Endometrial microvascular endothelial cells (primary cell): ENCODE results near the gene SPATS2L. TPM values are rescaled to one million over a fixed set of nuclear protein-coding genes. Genes with fewer than 3 reads are reported as not detected.

ENCODE experiments used
- in situ Hi-C: cut with HindIII; loops from 2 replicates; pipeline ENCODE4 v1.10.0; 2017; ENCODE audit warnings: low sequenced_read_pairs, low pct_unique_long_range_greater_than_20kb; ENCODE audit errors: inconsistent ontology term
- total RNA-seq: library from RNA; depleted of rRNA; stranded (reverse); fragments of >200 nt; gene quantifications from one replicate; pipeline ENCODE4 v1.2.3, GENCODE V29; 2015; ENCODE audit errors: inconsistent ontology term

The SPATS2L gene
- total RNA-seq, 1 donor from 2014 or later = 85.7 TPM

DNA sequence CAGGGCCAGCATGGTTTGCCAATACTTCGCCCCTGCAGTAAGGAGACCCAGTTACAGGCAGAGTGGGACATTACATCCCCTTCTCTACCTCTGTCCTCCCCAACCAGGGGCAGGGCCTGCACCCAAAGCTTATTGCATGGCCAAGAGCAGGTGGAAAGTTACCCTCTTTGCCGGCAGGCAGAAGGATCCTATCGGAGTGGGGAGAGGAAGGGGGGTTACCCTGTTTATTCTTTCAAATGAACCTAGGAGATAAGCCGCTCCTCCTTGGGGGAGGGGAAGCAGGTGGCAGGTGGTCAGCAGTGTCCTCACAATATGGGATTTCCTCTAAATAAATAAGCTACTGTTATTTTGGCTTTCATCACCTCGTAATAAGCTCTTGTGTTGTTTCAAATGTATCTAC, 53.9 kb downstream of the SPATS2L start:
- in situ Hi-C loops = no loop called here

DNA sequence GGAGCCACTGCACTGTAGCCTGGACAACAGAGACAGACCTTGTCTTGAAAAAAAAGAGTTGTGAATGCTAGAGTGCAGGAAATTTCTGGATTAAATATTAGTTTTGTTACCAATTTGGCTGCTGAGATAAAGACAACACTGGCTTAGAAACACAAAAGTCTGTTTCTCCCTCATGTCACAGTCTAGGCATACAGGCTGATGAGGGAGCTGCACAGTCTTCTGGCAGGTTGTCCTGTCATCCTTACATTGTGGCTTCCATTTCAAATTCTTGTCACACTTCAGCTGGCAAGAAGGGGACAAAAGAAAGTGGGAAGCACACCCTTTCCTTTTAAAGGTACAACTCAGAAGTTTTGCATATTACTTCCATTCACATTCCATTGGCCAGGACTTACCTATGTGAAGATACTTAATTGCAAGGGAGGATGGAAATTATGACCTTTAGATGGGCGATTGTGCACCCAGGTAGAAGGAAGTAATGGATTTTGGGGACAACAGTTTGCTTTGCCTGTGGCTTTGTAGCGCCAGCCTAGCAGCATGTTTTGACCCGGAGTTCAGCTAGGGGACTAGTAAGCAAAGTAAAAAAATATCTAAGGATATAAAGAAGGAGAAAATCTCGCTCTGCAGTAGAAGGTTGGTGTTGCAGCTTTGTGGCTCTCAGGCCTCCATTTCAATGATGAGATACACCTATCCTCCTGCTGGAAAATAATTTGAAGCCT, 55.9 kb downstream of the SPATS2L start:
- in situ Hi-C loops = no loop called here

DNA sequence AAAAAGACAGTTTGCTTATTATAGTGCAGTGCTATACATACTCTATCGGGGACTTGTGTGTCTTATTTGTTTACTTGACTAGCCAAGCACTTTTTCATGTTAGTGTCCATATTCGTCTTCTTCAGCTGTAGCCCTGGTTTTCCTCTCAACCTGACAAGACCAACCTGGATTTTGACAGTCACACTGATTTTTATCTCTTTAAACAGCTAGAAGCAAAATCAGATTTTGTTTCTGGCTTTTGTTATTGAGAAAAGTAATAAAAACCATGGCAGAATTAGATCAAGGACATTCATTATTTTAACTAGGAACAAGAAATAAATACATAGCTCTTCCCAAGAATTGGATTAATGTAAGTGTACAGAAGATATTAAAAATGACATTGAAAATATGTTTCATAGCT, 56.8 kb downstream of the SPATS2L start:
- in situ Hi-C loops = no loop called here

DNA sequence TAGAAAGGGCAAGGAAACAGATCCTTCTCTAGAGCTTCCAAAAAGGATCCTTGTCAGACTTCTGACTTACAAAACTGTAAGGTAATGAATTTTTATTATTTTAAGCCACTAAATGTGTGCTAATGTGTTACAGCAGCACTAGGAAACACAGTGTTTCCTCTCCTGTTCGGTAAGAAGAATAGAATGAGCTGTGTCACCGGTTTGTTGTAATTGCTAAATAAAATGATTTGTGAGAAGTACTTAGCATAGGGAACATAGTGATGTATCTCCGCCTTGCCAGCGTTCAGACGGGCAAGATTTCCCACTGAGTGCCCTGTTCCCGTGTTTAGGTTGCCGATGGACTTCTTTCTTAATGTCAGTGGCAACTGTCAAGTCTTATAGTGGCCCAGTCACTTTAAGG, 57.6 kb downstream of the SPATS2L start:
- in situ Hi-C loops = no loop called here

DNA sequence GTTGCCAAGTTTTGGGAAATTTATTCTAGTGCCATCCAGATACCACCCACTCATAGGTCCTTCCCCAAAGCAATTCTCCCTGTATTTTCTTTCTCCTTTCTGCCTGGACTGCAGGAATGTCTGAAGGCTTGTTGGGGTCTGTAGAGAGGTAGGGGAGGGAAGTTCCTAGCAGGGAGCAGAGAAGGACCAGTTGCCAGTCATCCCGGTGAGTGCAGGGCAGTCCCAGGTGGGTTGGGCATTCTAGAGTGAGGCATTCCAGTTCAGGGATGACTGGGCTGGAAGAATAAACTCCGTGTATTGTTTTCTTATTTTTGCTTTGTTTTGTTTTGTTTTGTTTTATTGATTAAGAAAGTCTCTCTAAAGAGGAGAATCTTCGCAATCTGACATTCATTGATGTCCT, 58.1 kb downstream of the SPATS2L start:
- in situ Hi-C loops = no loop called here

DNA sequence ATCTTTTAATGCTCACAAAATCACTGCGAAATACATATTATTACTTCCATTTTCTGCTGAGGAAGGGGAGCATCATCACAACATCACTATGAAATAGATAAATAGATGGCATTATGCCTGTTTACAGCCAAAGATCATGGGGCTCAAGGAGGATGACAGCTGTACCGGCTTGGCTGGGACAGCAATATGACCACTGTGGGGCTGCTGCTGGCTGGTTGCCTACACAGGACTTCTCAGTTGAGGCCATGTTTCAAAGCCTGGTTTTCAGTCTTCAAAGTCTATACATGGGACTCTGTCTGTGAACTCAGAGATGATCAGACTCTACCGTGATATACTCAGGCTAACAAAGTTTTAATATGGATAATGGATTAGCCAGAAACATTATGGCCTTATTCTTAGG, 58.7 kb downstream of the SPATS2L start:
- in situ Hi-C loops = no loop called here

DNA sequence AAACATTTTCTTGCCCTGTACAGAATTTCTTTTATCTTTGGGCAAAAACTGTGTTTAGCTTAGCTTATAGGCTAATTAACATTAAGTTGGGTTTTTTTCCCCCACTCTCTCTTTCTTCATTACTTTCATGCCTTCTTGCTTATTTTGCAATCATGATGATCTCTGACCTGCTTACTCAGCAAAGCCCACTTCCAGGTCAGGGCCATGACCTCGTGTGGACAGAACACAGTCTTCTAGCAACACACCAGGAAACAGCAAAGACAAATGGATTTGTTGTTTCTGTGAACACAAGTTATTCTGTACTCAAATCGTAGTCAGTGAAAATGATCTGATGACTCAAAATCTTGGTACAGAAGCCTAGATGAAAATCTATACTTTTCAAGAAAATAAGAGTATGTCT, 60.7 kb downstream of the SPATS2L start:
- in situ Hi-C loops = no loop called here

DNA sequence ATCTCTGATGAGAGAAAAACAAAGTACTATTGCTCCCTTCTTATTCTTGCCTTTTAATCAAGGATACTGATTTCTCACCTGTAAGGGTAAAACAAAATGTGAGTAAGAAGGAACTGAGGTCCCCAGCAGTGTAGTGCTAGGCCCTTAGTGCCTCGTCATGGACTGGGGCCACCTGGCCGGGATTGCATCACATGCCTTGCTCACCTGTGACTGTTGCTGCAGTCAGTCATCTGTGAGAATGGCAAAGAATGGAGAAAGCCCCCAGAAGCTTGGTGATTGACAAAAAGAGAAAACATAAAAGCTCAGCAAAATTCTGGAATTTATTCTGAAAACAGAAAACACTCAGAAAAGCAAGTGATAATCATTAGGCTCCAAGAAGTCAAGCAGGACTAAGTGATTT, 63.4 kb downstream of the SPATS2L start:
- in situ Hi-C loops = no loop called here

DNA sequence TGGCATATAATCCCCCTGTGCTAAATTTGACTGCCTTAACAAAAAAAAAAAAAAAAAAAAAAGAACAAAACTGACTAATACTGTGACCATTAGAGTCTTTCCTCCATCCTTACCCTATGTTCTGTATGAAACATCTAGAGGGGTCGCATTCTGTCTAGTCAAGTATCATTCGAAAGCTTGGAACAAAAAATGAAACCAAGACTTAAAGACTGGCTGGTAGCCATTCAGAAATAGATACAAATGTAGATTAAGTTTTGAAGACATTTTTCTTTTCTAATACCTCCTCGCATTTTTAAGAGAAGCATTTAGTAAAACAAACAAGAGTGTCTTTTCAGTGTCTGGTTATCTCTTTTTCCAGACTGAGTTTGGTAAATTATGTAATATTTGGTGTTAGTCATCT, 66.7 kb downstream of the SPATS2L start:
- in situ Hi-C loops = no loop called here

DNA sequence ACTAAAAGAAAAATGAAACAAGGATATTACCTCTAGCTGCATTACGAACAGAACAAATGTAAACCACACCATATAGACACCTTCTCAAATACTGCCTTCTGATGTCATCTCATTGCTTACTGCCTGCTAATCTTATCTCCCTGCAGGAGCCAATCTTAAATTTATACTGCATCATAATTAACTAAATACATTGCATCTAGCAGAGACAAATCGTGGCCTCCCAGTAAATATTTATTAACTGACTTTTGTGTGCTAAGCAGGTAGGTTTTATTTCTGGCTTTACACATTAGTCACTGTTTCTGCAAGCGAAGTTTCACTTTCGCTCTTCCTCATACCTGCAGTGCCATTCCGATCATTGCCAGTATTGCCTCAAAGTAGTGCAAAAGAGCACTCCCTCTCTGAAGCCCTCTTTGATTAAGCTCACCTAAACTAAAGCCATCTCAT, 67.5 kb downstream of the SPATS2L start:
- in situ Hi-C loops = no loop called here

DNA sequence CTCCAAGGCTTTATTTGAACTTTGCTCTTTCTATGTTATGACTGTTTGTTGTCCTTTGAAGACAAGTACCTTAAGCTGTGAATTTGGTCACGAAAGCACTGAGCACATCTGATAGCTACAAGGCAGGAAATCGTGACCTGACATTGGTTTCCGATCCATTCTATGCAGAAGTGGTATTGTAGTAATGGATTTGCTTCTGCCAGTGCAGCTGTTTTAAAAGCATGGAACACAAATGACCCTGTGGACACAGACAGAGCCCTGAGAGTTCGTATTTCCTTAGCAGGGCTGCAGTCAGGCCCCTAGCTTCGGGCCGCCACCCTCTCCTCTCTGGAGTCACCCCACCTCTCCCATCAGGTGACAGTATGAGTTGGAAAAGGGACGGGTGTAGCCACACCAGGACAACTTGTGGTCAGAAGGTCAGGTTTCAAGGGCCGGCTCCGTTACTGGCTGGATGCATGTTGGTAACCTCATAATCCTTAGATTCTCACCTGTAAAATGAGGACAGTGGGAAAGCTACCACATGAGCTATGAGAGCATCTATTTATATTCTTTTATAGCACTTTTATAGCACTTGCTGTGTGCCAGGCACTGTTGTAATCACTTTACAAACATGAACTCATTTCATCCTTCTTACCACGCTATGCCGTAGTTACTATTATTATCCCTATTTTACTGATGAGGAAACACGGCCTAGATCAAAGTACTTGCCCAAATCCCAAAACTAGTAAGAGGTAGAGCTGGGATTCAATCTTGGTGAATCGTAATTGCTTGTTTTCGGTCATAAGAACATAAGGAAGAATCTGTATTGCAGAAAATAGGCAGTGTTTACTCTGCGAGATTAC, 70.2 kb downstream of the SPATS2L start:
- in situ Hi-C loops = no loop called here

DNA sequence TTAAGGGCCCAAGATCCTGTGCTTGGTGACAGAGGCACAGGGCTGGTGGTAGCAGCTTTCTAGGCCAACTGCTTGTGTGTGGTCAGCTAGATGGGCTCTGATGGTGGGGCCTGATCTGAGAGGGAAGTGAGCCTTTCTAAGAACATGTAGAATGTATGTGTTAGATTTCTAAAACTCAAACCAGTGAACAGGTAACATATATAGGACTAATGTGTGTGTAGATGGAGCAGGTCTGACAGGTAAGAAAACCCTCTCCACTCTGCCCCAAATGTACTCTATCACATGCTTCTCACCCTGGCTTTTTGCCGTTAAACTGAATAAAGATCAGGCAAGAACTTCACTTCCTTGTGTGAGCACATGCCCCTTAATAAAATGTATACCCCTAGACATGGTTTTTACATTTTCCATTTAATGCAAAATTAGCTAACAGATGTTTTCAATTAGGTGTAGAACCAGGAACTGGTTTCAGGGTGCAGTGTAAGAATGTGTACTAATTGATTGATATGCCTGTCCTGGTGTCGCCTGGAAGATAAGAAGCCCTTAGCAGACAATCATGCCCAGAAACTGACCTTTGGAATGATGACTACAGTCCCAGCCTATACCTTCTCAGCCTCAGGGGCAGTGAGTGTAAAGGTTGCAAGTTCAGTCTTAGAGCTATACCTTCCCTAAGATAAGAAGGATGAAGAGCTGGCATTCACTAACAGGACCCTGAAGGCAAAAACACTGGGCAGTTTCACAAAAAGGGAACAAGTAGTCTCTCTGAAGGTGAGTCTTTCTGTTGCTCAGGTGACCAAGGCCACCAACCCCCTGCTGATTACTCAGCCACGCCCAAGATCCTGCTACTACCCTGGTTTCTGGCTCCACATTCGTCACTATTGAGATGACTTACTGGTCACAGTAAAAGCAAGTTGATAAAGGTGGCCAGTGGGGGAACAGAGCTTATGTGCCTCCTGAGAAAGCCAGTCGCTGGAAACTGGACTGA, 71.2 kb downstream of the SPATS2L start:
- in situ Hi-C loops = no loop called here

DNA sequence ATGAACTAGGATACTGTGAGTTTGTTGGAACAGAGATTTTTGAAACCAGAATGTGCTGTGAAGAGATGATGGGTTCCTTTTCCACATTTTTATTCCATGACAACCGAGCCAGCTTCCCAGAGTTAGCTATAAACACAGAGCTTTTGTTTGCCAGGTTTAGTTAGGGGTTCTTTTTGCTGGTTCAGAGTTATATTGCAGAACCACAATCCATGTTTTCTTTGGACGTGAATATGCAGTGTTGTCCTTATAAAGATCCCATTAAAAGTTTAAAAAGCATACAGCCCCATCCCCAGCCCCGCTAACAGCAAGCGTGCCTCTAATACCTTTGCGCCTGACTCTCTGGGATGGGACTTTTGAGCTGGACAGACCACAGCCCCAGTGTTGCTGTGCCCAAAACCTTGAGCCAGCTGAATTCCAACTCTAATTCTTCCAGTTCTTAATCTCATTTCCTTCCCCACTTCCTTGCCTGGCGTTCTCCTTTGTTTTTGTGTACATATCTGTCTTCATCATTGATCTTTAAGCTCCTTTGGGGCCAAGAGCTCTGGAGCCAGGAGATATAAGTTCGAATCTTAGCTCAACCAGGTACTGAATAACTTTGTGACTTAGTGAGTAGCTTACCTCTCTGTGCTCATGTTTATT, 72.3 kb downstream of the SPATS2L start:
- in situ Hi-C loops = no loop called here

DNA sequence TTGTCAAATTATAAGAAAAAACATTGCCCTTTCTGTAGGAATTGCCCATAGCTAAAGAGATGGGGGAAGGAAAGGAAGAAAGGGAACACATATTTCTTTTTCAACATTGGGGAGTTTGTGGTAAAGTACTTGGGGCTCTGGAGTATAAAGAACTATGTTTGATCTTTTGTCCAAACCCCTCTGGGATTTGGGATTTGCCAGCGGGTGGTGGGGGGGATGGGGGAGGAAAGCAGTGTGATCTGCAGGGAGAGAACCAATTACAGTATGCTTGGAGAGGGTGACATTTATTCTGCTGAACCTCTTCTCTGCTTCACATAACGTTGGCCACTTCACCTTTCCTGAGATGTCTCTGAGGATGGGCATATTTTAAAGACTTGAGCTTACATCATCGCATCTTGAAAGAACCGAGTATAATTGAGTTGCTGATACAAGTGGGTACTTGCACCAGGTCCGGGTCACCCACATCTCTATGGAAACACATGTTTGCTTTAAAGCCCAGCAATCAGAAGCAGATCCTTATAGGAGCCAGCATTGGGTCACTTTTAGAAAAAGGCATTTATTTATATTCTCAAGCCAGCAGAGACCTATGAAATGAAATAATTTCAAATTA, 73.1 kb downstream of the SPATS2L start:
- in situ Hi-C loops = no loop called here

DNA sequence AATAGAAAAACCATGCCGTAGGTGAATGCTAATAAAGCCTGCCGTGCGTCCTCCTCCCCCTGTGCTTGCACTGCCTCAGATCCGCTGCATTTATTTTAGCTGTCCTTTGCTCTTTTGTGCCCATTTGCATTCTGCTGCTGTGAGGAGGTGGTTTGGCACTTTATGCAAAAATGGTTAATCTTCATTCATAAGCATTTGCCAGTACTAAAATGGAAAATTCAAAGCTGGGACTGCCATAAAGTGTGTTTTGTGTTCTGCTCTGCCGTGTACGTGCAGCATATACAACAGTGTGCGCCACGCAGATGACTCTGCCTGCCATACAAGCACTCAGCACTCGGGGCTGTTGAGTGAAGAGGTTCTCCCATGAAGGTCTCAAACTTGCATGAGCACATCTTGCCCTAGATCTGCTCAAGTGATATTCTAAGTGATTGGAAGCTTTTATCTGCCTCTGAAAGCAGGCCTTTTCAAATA, 73.6 kb downstream of the SPATS2L start:
- in situ Hi-C loops = no loop called here

DNA sequence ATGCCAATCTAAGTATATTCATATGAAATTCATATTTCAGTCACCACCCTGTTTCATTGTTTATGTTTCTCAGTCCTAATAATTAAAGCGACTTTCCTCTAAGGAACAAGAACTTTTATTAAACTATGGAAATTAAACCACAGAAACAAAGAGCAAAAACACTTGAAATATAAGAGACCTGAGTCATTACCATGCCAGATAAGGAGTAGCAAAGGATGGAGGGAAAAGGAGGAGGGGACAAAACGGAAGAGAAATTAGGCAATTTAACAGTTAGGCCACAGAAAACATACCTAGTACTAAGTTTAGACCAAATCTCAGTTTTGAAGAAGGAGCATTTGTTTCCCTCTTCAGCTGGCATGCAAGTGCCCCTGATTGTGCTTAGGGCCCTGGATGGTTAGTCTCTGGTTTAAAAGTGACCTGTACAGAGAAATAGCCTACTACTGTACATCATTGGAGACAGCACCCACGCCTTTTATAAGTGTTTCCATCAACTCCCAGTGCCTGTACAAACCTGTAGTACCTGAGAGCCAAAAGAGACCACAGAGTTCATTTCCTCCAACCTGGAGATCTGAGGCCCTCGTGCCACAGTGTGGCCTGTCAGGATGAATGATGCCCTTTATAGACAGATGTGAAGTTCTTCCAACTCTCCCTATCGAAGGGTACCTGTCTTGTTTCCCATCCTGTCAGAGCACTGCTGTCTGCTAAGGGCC, 74.5 kb downstream of the SPATS2L start:
- in situ Hi-C loops = no loop called here

DNA sequence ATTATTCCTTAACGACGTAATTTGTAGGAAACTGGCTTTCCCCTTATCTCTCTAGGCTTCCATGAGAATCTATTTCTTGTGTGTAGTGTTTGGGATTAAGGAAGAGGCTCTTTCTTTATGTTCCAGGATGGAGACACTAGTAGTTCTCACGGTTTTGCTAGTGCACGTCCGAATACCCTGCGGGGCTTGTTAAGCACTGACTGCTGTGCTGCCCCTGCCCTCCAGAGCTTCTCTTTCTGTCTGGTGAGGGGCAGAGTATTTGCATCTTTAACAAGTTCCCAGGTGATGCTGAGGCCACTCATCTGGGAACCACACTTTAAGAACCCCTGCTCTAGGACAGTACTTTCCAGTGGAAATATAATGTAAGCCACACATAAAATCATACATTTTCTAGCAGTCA, 76.4 kb downstream of the SPATS2L start:
- in situ Hi-C loops = no loop called here
